ENCODE data around the gene MTHFD2L.

DNA sequence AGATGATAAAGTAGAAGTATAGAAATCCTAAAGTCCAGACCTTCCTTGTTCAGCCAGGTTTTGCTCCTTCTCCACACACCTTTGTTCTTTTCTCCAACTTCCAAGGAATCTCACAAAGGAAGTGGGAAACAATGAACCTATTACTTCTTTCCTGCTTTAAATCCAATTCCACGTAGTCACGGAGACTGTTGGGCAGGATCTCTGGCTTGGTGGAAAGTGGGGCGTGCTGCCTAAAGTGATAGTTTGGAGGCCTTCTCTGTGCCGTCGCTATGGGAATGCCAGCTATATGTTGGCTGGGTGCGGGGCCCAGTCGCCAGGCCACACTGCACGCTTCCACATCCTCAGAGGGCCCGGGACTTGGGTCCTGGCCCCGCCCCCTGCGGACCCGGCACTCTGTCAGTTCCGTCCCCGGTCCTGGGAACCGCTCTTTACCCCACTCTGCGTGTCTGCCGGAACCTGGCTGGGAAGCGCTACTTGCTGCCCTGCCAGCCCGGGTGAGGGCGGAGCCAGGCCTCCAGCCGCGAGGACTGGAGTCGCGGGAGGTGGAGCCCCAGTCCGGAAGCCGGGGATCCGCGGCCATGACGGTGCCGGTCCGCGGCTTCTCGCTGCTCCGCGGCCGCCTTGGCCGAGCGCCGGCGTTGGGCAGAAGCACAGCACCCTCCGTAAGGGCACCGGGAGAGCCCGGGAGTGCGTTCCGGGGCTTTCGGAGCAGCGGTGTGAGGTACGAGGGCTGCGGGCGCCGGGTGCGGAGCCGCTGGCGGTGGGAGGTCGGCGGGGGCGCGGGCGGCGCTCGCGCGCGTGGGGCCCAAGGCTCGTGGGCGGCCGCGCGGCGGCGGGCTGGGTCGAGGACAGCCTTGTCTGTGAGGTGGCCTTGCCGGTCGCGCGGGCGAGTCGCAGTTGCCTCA lies at the start of gene MTHFD2L:
- TF ChIP-seq CTCF (conservative IDR thresholded peaks at IDR 0.05; ENCODE audit: low read depth, low read length) (no peak), EZH2phosphoT487 (IDR thresholded peaks at IDR 0.05; ENCODE audit: borderline replicate concordance, low read length) (no peak), EZH2 (IDR thresholded peaks at IDR 0.05; ENCODE audit: low read length, unreplicated experiment) (no peak)

Data from PC-3 (cell line).